Endometrial microvascular endothelial cells (primary cell): ENCODE measurements around the gene NACA. TPM values are rescaled to one million over a fixed set of nuclear protein-coding genes. Genes with fewer than 3 reads are reported as not detected.
"Not testable (repeated sequence)": the region's sequence is repeated elsewhere in the genome, so short reads cannot be mapped to it uniquely, and the experiment has no call there.

Experiments
- in situ Hi-C: cut with HindIII; loops from 2 replicates; pipeline ENCODE4 v1.10.0; 2017; ENCODE audit warnings: low sequenced_read_pairs, low pct_unique_long_range_greater_than_20kb; ENCODE audit errors: inconsistent ontology term
- total RNA-seq: library from RNA; depleted of rRNA; stranded (reverse); fragments of >200 nt; gene quantifications from one replicate; pipeline ENCODE4 v1.2.3, GENCODE V29; 2015; ENCODE audit errors: inconsistent ontology term

The NACA gene
- total RNA-seq = 1,325 TPM

GRCh38 chr12:56724972-56725722, at the start of gene NACA:
Gene NACA (minus strand): TSS chr12:56725299. CDS start chr12:56724521, 778 bp downstream.
- in situ Hi-C loops = no loop called here

GRCh38 chr12:56773113-56773512, 48.0 kb upstream of the NACA start:
- in situ Hi-C loops = no loop called here

GRCh38 chr12:56772625-56773024, 47.5 kb upstream of the NACA start:
- in situ Hi-C loops = no loop called here

GRCh38 chr12:56769868-56770267, 44.8 kb upstream of the NACA start:
- in situ Hi-C loops = no loop called here

- in situ Hi-C loops = no loop called here
These were observed 43.3 kb upstream of the NACA start for GRCh38 chr12:56768424-56768823.

GRCh38 chr12:56766535-56766934, 41.4 kb upstream of the NACA start:
- in situ Hi-C loops = no loop called here

GRCh38 chr12:56763753-56764657, 38.9 kb upstream of the NACA start:
- in situ Hi-C loops = no loop called here

- in situ Hi-C loops = no loop called here
These were observed 36.7 kb upstream of the NACA start for GRCh38 chr12:56761812-56762211.

- in situ Hi-C loops = no loop called here
These were observed 35.4 kb upstream of the NACA start for GRCh38 chr12:56760460-56760859.

GRCh38 chr12:56759263-56759908, 34.3 kb upstream of the NACA start:
- in situ Hi-C loops = no loop called here

- in situ Hi-C loops = no loop called here
These were observed 33.7 kb upstream of the NACA start for GRCh38 chr12:56758728-56759262.

GRCh38 chr12:56757971-56758370, 32.9 kb upstream of the NACA start:
- in situ Hi-C loops = not testable (repeated sequence)

GRCh38 chr12:56753566-56753965, 28.5 kb upstream of the NACA start:
- in situ Hi-C loops = no loop called here

GRCh38 chr12:56751712-56752598, 26.9 kb upstream of the NACA start, which contains the start of gene PRIM1:
Gene PRIM1 (minus strand): TSS chr12:56752323. CDS start chr12:56752298, 25 bp downstream.
- in situ Hi-C loops = no loop called here

GRCh38 chr12:56750596-56750995, 25.5 kb upstream of the NACA start:
- in situ Hi-C loops = not testable (repeated sequence)

GRCh38 chr12:56749853-56750252, 24.8 kb upstream of the NACA start:
- in situ Hi-C loops = no loop called here

GRCh38 chr12:56749359-56749758, 24.3 kb upstream of the NACA start:
- in situ Hi-C loops = no loop called here

- in situ Hi-C loops = no loop called here
These were observed 3.2 kb upstream of the NACA start for GRCh38 chr12:56728139-56728861.
